GM23338 (cell line): ENCODE results near the gene S100B.

Source experiments
- CTCF ChIP-seq, 2 experiments: fragments of 200-600 bp in 1 of 2; sonication (generic) in 1 of 2; conservative IDR thresholded peaks; 2 replicates each; pipeline versions ENCODE4 v1.5.1 to v1.6.1; 2016 to 2017; ENCODE audit warnings: antibody characterized with exemption in 2 of 2, low read depth in 2 of 2, mild to moderate bottlenecking in 2 of 2, moderate library complexity in 1 of 2
- EZH2 ChIP-seq: fragments of 200-600 bp; sonication (generic); IDR thresholded peaks from one replicate; pipeline ENCODE4 v1.8.0; 2017; ENCODE audit warnings: antibody characterized with exemption, mild to moderate bottlenecking, low read depth; ENCODE audit not compliant: unreplicated experiment
- NANOG ChIP-seq: IDR thresholded peaks from 2 replicates; pipeline ENCODE4 v1.6.1; 2016; ENCODE audit warnings: antibody characterized with exemption, borderline replicate concordance
- POLR2AphosphoS5 ChIP-seq: IDR thresholded peaks from 2 replicates; pipeline ENCODE4 v1.6.1; 2016; ENCODE audit warnings: antibody characterized with exemption, low read depth

- TF ChIP-seq NANOG (no peak), POLR2AphosphoS5 (no peak), CTCF (conservative IDR thresholded peaks at IDR 0.05; ENCODE audit: low read depth in 2 of 2) (no peak), EZH2 (no peak)
Observed at GRCh38 chr21:46618738-46619379, 14.0 kb upstream of the S100B start.
